D721Med (cell line): ENCODE measurements around the gene TBC1D4.

Experiments
- DNase-seq: peaks from one replicate; pipeline ENCODE4 v3.0.0; 2011; ENCODE audit warnings: low spot score; ENCODE audit not compliant: insufficient read length
- FAIRE-seq: peaks from 2 replicates; lab custom pipeline; 2011; peaks lifted over from hg19 to GRCh38; lab: Jason Lieb, UNC
- CTCF ChIP-seq: IDR thresholded peaks from 2 replicates; pipeline ENCODE4 v1.5.1; 2012; ENCODE audit warnings: mild to moderate bottlenecking, control low read depth; ENCODE audit not compliant: insufficient read depth; ENCODE audit errors: missing control alignments

Gene TBC1D4

DNA sequence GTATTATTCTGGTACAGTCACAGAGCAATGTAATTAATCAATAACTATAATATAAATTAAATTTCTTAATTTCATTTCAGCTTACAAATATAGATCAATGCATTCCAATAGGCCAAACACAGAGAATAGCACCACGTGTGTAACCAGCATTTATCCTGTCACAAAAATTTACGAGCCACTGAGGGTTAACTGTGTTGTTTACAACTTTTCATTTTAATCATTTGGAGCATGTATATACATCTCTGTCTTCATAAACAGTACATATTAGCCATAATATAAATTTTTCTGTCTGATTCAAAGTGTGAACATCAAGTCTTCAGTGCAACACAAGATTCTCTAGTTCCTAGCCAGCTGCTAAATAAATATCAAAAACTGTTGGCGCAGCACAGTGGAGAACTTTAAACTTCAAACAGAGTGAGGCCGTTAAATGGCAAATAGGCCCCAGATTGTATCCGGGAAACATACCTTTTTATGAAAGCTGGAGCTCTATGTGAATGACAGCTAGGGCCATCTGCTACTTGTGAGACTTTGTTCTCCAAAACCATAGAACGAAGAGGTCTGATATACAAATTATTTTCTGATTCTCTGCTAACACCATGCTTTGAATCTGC, 105.1 kb downstream of the TBC1D4 start:
- no peak for TF ChIP-seq CTCF
- FAIRE-seq (no peak), DNase-seq (no peak)

DNA sequence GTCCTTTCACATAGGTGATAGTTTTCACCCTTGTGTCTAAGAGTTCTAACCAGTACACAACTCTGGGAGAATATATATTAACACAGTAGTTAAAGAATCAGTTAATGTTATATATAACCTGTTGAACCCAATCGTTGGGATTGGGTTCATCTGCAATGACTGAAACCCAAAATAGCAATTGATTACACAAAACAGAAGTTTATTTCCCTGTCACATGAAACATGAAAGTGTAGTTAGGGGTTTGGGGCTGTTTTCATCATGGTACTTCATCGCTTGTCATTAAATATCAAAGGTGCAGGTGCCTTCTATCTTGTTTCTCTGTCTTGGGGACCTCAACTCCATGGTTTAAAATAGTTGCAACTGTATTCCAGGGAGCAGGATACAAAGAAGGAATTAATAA, 106.6 kb downstream of the TBC1D4 start:
- FAIRE-seq (no peak), DNase-seq (no peak)
- TF ChIP-seq CTCF: no peak

GRCh38 chr13:75373988-75374387, 108.0 kb downstream of the TBC1D4 start:
- TF ChIP-seq CTCF: no peak
- FAIRE-seq: no peak

GRCh38 chr13:75372923-75373841, 108.8 kb downstream of the TBC1D4 start:
- FAIRE-seq (no peak), DNase-seq (no peak)
- TF ChIP-seq CTCF: no peak

More at GRCh38 chr13:75373988-75374387, 108.0 kb downstream of the TBC1D4 start:
- no peak for DNase-seq

GRCh38 chr13:75372517-75372916, 109.5 kb downstream of the TBC1D4 start:
- peak; percentile 73 for TF ChIP-seq CTCF
- no peak for DNase-seq
- no peak for FAIRE-seq

DNA sequence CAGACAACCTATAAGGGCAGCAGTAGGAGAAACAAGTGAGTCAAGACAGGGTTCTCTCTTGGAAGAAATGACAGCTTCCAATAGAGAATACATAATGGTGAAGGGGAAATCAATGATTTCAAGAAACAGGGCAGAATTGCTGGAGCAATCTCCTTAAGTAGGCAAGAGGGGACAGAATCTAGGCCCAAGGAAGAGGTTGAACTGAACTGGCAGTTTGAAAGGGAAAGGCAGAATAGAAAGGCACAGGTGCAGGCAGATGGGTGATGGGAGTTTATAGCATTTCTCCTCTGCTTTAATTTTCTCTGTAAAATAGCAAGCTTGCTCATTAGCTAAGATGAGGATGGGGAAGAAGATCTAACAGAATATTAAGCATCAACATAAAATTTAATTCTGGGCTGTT, 110.8 kb downstream of the TBC1D4 start:
- no peak for TF ChIP-seq CTCF
- DNase-seq (no peak), FAIRE-seq (no peak)

DNA sequence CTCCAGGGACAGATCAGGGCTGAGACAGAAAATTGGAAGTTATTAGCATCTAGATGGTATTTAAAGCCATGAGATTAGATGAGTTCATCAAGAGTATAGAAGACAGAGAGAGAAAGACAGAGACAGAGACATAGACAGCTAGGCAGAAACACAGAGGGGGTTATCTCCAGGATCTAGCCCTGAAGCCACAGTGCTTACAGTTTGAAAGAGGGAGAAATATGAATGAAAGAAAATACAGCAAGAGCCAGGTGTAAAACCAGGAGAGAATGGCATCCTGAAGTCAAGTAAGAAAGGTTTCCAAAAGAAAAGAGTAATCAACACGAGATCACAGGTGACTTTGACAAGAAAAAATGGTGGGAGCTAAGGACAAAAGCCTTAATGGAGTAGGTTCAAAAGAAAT, 111.2 kb downstream of the TBC1D4 start:
- DNase-seq (no peak), FAIRE-seq (no peak)
- TF ChIP-seq CTCF: no peak
